NCI-H748 (cell line): ENCODE measurements around the gene PPHLN1.
"Not testable (repeated sequence)": the region's sequence is repeated elsewhere in the genome, so short reads cannot be mapped to it uniquely, and the experiment has no call there.

Experiments used
- DNase-seq: peaks from one replicate; lab custom pipeline; 2025; ENCODE audit not compliant: unreplicated experiment; lab: John Stamatoyannopoulos, UW

PPHLN1 gene

DNA sequence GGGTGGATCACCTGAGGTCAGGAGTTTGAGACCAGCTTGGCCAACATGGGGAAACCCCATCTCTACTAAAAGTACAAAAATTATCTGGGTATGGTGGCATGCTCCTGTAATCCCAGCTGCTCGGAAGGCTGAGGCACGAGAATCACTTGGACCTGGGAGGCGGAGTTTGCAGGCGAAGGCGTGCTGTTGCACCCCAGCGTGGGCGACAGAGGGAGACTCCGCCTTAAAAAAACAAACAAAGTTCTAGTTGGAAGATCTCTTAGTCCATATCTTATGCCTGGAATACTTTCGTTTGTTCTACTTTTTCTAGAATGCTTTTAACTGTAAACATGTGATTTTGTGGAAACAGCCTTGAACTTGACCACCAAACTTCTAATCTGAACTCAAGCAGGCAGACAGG, 38.7 kb downstream of the PPHLN1 start:
- DNase-seq, result no peak

DNA sequence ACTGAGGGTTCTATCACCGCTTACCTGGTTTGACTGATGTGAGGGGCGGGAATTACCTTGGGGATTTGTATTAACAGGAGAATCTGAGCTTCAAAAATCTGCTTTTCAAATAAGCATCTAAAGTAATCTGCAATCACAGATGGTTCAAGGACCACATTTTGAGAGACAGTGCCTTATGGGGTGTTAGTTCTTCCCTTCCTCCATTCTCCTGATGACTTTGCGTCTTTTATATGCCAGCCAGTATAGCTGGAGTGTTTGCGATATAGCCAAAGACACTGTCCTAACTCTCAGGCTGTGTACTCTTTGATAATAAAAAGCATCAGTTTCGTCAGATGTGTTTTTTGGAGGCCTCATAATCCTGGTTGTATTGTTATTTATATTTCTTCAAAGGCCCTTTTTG, 39.5 kb downstream of the PPHLN1 start:
- no peak for DNase-seq

DNA sequence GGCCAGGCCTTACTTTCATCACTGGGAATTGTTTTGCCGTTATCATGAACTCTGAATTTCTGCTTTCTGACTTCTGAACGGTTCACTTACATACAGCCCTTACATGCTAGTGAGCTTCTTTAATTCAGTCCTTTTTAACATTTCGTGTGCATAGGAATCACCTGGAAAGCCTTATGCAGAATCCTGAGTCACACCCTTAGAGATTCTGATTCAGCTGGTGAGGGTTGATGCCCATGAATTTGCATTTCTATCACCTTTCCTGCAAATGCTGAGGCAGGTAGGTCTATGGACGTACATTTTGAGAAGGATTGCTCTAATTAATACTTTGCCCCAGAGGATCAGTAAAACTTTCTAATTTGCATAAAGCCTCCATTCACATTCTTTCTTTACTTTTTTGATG, 44.0 kb downstream of the PPHLN1 start:
- no peak for DNase-seq

DNA sequence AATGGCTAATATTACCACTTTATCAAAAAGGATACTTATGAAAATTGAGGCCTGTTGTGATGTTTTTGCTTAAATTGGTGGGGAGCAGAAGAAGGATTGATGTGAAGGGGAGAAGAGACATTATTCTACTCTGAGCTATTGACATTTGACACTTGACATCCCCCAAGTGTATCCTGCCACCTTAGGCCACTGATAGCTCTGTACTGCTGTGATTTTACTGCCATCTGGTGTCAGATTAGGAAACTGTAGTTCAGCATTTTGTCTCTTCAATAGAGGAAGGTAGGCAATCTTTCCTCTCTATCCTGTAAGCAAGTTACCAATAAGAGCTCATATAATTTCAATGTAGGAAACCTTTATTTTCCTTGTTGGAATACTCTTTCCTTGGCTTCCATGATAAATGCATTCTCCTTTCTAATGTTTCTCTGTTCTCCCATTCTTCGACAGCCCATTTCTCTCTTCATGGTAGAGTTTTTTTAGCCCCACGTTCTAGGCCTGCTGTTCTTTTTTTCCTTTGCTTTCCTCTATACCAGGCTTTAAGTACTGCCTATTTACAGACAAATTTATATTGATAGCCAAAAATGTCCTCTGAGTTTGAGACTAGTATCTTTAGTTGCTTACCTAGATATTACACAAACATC, 46.3 kb downstream of the PPHLN1 start:
- DNase-seq, result peak; percentile 71

DNA sequence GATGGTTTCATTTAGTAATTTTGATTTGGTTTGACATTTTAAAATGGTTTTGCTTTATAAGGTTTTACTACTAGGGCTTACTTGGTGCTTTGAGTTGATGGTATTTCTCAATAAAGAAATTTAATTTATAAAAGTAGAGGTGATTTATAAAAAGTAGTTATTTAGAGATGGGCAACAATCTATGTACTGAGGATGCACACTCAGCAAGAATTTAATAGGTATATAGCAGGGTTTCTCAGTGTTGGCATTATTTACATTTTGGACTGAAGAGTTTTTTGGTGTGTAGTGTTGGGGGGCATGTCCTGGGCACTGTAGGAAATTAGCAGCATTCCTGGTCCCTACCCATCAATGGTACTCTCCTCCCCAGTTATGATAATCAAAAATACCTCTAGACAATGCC, 47.7 kb downstream of the PPHLN1 start:
- no peak for DNase-seq

DNA sequence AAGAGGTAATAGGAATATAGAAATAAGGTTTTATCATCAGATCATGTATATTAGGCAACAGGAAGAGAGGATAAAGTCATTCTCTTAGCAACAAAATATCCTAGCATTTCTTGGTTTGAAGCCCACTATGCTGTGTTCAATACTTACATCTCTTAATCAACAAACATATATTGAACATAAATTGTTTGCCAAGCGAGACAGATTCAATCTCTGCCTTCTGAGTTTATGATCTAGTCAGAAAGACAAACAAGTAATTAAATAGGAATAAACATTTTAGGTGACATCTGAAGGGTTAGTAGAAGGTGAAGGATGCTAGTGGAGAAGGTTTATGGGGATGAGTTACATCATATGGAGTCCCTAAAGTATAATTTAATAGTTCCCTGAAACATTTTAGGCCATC, 54.8 kb downstream of the PPHLN1 start:
- no peak for DNase-seq

DNA sequence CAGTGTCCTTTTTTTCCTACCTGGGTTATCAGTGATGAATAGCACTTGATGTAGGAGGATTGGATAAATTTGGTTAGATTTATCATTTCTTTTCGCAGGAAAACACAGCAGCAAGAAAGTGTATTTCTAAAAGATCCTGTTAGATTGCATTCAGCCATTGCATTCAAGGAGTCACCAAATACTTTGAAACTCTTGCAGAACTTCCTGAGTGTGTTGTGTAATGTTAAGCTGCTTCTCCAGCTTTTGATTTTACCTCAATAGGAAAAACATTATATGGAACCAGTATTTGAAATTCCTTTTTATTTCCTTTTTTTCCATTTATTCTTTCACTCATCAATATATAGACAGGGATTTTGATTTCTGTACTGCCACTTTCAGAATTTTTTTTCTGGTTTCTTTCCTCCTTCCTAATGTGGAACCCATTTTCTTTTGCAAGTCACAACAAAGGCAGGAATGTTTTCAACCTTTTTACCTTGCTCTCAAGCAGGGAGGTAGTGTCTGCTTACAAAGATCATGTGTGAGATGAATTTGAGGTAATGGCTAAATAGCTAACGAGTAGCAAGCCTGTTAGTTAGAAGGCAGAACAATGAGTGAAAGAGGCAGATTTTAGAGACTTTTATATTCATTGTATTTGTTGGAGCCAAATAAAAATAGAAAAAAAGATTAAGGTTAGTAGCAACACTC, 56.2 kb downstream of the PPHLN1 start:
- DNase-seq, result no peak

DNA sequence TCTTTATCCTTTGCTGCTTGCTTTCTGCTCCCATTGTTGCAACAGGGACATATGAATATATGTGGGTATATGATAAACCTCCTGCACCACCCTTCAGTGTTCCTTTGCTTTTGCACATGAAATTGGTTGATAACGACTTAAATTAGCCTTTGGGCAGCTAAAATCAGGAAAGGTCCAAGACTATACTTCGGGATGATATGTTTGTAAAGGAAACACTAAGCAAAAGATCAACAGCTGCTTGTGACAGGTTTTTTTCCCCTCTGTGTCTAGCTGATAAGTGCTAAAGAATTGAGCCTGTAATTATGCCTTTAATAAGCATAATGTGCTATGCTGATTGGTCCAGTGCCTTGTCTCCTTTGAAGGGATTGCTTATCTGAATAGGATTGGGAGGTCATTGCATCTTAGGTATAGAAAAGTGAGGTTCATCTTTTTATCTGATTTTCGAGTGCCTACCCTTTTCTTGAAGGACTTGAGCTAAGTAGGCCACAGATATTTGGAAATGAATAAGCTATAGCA, 59.4 kb downstream of the PPHLN1 start:
- no peak for DNase-seq

DNA sequence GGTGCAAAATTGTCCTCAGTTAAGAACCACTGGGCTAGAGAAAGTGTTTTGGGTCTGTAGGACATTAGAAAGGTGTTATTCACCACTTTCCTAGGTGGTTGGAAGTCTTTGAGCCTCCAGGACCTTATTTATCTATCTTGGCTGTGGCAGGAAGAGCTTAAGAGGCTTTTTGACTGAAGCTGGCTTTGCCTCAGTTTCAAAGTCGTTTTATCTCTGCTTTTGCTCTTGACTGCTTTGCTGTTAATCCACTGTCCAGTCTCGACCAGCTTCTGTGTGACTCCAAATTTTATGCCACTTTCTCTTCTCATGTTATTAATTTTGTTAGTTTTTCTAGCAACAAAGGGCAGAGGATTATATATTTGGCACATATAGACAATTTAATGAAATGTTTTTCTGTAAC, 60.3 kb downstream of the PPHLN1 start:
- no peak for DNase-seq

DNA sequence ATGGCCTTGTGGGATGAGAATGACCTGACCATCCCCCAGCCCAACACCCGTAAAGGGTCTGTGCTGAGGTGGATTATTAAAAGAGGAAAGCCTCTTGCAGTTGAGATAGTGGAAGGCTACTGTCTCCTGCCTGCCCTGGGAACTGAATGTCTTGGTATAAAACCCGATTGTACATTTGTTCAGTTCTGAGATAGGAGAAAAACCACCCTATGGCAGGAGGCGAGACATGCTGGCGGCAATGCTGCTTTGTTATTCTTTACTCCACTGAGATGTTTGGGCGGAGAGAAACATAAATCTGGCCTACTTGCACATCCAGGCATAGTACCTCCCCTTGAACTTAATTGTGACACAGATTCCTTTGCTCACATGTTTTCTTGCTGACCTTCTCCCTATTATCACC, 62.1 kb downstream of the PPHLN1 start:
- DNase-seq, result not testable (repeated sequence)

DNA sequence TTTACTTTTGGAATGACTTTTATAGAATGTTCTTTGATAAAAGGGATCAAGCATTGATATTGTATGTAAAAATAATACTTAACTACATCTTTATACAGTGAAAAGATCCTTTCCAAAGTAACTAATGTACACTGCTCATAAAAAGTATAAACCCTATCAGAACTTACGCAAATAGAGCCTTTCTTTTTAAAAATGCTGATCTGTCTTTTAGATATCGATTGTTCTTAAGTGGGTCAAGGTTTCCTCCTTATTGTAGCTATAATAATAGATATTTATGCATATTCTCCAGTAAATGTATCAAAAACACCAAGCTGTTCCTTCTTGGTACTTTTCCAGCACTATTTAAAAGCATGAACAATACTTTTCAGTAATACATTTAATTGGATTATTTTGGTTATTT, 68.5 kb downstream of the PPHLN1 start:
- no peak for DNase-seq

DNA sequence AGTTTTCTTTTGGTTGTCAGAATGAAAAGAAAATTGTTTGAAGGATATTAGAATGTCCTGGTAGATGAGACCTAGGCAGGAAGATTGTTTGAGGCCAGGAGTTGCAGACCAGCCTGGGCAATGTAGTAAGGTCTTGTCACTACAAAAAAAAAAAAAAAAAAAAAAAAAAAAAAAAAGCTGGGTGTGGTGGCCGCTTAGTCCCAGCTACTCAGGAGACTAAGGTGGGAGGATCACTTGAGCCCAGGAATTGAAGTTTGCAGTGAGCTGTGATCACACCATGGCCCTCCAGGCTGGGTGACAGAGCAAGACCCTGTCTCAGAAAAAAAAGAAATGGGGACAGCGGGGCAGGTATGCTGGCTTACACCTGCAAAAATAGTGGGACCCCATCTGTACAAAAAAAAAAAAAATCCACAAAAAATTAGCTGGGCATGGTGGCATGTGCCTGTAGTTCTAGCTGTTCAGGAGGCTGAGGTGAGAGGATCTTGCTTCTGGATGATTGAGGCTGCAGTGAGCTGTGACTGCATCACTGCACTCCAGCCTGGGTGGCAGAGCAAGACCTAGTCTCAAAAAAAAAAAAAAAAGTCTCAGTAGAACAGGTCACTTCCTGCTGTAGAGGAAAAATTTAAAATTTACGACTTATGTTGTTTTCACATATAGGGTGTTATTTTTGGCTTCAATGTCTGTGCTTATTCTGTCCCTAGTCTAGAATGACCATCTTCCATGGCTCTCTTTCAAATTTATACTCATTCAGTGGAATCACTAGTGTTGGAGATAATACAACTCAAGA, 70.7 kb downstream of the PPHLN1 start:
- no peak for DNase-seq

DNA sequence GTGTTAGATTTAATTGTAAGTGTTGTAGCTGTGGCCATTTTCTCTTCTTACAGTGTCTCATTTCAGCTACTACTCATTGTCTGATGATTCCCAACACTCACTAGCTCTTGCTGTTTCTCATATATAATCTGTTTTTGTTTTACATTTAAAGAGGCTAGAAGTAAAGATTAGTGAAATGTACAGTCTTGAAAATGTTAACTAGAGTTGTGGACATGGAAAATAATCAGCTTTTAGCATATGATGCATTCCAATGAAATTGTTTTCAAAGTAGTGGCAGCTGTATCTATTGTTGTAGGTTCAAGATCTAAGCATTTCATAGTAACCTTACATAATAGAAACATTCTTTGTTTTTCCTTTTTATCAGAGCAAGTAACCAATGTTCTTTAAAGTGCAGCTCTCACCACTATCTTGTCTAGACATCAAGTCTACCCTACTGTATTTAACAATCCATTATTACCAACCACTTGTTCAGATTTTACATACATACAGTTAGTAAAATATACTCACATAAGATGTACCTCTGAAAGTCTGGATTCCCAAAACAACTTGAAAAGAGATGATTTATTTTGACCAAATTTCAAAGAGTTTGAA, 76.9 kb downstream of the PPHLN1 start:
- no peak for DNase-seq

DNA sequence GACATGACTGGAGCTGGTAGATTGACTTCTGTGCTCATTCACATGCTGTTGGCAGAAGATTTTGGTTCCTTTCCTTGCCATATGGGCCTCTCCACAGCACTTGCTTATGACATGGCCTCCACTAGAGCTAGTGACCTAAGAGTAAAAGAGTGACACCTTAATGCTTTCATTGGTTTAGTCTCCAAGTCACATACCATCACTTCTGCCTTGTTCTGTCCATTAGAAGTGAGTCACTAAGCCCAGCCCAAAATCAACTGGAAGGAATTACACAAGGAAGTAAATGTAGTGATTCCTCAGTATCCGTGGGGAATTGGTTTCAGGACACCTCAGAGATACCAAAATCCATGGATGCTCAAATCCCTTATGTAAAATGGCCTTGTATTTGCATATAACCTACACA, 81.3 kb downstream of the PPHLN1 start:
- DNase-seq, result no peak

DNA sequence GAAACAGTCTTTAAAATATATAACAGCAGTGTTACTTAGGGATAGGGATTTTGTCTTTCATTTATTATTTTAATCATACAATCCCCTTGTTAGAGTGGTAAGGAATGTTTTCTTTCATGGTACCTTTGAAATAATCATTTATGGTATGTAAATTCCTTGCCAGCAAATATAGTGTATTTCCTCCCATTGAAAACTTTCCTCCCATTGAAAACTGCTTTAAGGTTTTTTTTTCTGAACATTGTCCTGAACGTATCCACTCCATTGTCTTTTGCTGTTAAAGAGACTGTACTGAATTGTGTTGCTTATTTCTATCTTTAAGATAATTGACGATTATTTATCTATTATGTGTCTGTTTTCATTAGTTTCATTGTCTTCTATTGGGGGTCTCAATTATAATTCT, 83.5 kb downstream of the PPHLN1 start:
- DNase-seq, result no peak

DNA sequence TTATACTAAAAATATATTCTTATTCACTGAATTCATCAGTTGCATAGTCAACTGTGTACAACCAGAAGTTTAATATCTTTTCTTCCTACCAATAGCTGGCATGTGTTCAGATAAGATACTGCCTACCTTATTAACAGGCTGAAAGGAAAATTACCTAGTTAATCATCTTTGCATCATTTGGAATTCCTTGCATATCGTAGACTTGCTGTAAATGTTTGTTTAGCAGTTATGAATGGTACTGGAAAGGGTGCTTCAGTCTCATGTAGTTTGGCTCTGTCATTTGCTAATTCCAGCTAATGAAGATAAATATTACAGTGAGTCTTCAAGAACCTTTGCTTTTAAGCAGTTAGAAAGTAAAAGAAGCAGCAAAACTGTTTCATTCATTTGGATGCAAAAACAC, 84.4 kb downstream of the PPHLN1 start:
- DNase-seq, result no peak

DNA sequence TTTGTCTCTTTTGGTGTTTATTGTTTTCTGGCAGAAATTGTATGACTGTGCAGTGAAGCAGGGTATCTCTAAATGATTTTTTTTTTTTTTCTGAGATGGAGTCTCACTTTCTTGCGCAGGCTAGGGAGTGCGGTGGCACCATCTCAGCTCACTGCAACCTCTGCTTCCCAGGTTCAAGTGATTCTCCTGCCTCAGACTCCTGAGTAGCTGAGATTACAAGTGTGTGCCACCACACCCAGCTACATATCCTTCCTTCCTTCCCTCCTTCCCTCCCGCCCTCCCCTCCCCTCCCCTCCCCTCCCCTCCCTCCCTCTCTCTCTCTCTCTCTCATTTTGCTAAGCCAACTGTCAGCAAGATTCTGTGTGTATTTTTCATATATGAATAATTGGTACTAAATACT, 94.4 kb downstream of the PPHLN1 start:
- no peak for DNase-seq

DNA sequence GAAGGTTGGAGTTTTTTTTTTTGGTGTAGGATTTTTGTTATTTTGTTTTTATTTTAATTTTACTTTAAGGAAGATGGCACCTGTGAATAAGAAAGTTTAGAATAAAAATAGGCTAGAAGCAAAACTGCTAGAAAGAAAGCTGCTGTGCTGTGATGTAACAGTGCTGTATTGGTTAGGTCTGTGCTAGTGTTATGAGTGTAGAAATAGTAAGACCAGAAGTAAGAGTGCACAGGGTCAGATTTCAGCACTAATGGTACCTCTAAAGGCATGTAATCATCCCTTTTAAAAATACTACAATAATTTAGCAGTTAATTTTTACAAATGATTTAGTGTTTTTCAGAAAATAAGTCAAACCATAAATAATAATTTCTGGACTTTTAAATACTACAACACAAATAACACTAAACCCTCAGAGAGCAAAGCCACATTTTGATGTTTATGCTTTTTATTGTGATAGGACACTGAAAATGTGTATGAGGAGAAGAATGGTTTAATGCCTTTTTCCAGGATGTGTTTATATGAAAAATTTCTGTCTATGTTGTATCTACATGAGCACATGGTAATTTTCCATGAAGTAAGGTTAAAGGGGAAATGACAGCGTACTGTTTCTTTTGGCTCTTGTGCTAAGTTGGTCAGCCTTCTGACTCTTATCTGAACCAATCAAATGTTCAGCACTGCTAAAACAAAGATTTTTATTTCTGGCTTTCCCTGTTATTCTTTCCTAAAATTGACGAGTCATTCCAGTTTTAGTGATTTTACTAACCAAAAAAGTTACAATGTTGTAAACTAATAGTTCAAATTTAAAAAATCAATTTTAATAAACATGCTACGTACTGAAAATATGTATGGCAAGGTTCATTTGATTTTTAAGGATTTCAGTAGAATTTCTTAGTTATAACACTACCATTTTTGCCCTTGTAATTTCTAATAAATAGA, 96.1 kb downstream of the PPHLN1 start:
- DNase-seq, result no peak

DNA sequence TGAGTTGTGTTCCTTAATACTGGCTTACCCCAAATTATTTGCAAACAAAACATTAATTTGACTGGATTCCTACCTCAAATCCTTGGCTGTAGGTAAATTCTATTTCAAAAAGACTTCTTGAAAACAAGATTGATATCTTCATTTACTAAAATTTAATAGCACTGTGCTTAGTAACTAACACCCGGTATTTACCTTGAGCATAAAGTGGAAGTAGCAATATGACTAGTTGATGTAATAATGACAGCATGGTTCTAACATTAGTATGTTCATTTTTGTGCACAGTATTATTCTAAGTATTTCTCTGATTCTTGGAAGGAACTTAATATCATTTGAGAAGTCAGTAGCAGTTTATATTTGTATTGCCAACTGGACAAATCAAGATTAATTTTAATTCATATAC, 96.8 kb downstream of the PPHLN1 start:
- no peak for DNase-seq

DNA sequence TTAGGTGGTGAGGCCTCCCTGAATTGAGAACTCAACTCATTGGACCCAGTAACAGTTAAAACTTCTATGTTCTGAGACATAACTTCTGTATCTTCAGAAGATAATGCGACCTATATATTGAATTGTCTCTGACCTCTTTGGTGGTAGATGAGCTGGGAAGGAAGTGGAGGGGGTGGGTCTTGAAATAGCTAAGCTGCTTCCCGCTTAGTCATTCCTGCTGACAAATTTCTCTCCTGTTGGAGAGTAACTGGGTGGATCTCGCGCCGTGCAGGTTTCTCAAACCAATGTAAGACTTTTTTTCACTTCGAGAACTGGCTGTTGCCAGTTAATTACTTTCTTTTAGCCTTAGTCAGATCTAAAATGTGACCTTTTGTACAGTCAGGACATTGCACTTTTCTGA, 100.8 kb downstream of the PPHLN1 start:
- DNase-seq, result no peak

DNA sequence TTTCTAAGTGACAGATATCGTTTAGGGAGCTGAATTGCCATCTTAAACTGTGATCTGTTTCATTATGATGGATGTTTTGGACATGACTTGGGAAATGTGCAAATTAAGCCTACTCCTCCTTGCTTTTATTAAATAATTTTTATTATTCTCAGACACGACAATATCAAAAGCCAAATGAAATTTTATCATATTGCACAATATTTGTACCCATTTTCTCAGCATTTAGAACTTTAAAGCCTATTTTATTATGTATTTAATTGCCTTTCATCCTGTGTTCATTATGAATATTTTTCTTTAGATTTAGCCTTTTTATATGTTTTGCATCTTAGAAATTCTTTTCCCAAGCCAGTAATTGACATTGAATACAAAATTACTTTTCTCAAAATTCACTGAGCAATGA, 102.9 kb downstream of the PPHLN1 start:
- no peak for DNase-seq
